CD4-positive, alpha-beta T cell (primary cell): ENCODE data around the gene CTNNA2. TPM values are rescaled to one million over a fixed set of nuclear protein-coding genes. Genes with fewer than 3 reads are reported as not detected.

Experiments used
- ATAC-seq: fragments of 200-7000 bp; cut with Tn5 transposase; one replicate; pipeline ENCODE4 v1.10.0; 2022; ENCODE audit warnings: mild to moderate bottlenecking; ENCODE audit not compliant: poor library complexity
- CTCF ChIA-PET: fragments of 350-600 bp; sonication (Branson Sonifier 250); formaldehyde crosslinking; loops from one replicate; lab custom pipeline; 2021; ENCODE audit warnings: antibody characterized with exemption, inconsistent platforms; lab: Charles Lee
- POLR2A ChIA-PET: fragments of 350-600 bp; sonication (Branson Sonifier 250); formaldehyde crosslinking; loops from one replicate; lab custom pipeline; 2021; ENCODE audit warnings: antibody characterized with exemption, inconsistent platforms; lab: Charles Lee
- DNase-seq, 14 experiments: peaks; one replicate each; pipeline ENCODE4 v3.0.0-alpha.2; 2013 to 2020; ENCODE audit warnings: mixed read lengths in 2 of 14
- H3K27ac ChIP-seq, 2 donors: one replicate each; pipeline versions ENCODE4 v1.5.1 to v1.7.0; 2013; ENCODE audit warnings: low read length in 2 of 2, low read depth in 1 of 2, mild to moderate bottlenecking in 1 of 2
- H3K27me3 ChIP-seq, 2 experiments: 1 replicate in 1 of 2; 2 replicates in 1 of 2; pipeline versions ENCODE4 v1.6.1 to v1.7.0; 2013; ENCODE audit warnings: low read length in 2 of 2, control low read depth in 1 of 2, mild to moderate bottlenecking in 1 of 2, moderate library complexity in 1 of 2; ENCODE audit not compliant: insufficient read depth in 2 of 2, control insufficient read depth in 1 of 2
- H3K36me3 ChIP-seq: one replicate; pipeline ENCODE4 v1.6.1; 2013; ENCODE audit warnings: low read length, control low read depth; ENCODE audit not compliant: insufficient read depth
- H3K4me1 ChIP-seq: one replicate; pipeline ENCODE4 v1.6.1; 2013; ENCODE audit warnings: low read length, control low read depth; ENCODE audit not compliant: insufficient read depth
- H3K4me3 ChIP-seq: one replicate; pipeline ENCODE4 v1.5.1; 2013; ENCODE audit warnings: mild to moderate bottlenecking, low read length, moderate library complexity
- H3K9me3 ChIP-seq, 2 experiments: 1 replicate in 1 of 2; 2 replicates in 1 of 2; pipeline versions ENCODE4 v1.6.1 to v1.7.0; 2013; ENCODE audit warnings: low read length in 2 of 2, mild to moderate bottlenecking in 2 of 2, control low read depth in 1 of 2, moderate library complexity in 1 of 2; ENCODE audit not compliant: control insufficient read depth in 1 of 2, insufficient read depth in 1 of 2
- H3K27ac Mint-ChIP-seq: one replicate; pipeline ENCODE4 v1.8.0; 2020; ENCODE audit warnings: mixed read lengths
- H3K27me3 Mint-ChIP-seq: one replicate; pipeline ENCODE4 v1.8.0; 2021; ENCODE audit warnings: mixed read lengths
- H3K36me3 Mint-ChIP-seq: one replicate; pipeline ENCODE4 v1.8.0; 2021; ENCODE audit warnings: low read depth, mixed read lengths
- H3K4me1 Mint-ChIP-seq: one replicate; pipeline ENCODE4 v1.8.0; 2021; ENCODE audit warnings: low read depth, mixed read lengths
- H3K4me3 Mint-ChIP-seq: one replicate; pipeline ENCODE4 v1.8.0; 2020; ENCODE audit warnings: mild to moderate bottlenecking, mixed read lengths
- H3K9me3 Mint-ChIP-seq: one replicate; pipeline ENCODE4 v1.8.0; 2020; ENCODE audit warnings: mixed read lengths
- CTCF ChIP-seq: fragments of 200-600 bp; IDR thresholded peaks from one replicate; pipeline ENCODE4 v1.8.0; 2022; ENCODE audit warnings: antibody characterized with exemption, mild to moderate bottlenecking
- intact Hi-C, 2 experiments: fragments of 100-400 bp; cut with DNase I in 1 of 2; cut with micrococcal nuclease in 1 of 2; formaldehyde crosslinking; loops; one replicate each; pipeline versions ENCODE4 v1.15.1 to v1.9.0; 2023 to 2025; cut with DNase I, micrococcal nuclease
- total RNA-seq, 174 experiments: library from RNA in 2 of 174; stranded (reverse) in 2 of 174; gene quantifications; one replicate each; pipeline ENCODE4 v1.2.3 and lab custom pipeline; 2021 to 2026

CTNNA2 gene
- total RNA-seq, 2 experiments from 2014 or later = not detected

DNA sequence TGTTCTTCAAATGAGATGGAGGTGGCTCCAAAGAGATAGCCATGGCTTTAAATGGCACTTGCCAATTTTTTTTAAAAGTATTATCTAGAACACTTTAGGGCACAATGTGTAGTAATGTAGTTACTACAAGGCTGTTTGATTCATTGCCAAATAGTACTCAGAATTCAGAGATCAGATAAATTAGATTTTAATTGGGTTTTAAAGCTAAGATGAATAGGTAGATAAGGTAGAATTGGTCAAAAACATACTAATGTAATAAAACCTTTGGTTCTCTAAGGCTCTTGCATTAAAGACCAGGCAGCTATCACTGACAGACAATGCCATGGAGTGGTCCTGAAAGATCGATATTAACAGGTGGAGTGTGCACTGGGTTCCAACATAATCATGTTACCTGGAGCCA lies 425.8 kb downstream of the CTNNA2 start:
- Mint-ChIP-seq H3K9me3 (no peaks in the 10 kb centered on the region), H3K27me3 (peaks cover 7% of the 10 kb centered on the region), H3K4me3 (no peak overlapping the region), H3K4me1 (peaks cover 9% of the 10 kb centered on the region), H3K36me3 (no peaks in the 10 kb centered on the region), H3K27ac (no peak overlapping the region)
- no peak overlapping the region for H3K27ac ChIP-seq
- no peak for DNase-seq
- H3K9me3 ChIP-seq = no peaks in the 10 kb centered on the region
- TF ChIP-seq CTCF = no peak
- POLR2A ChIA-PET = no interaction called here
- CTCF ChIA-PET = no interaction called here
- no peaks in the 10 kb centered on the region for H3K4me1 ChIP-seq
- no peak for ATAC-seq
- no peaks in the 10 kb centered on the region for H3K36me3 ChIP-seq
- no peak overlapping the region for H3K4me3 ChIP-seq
- no peaks in the 10 kb centered on the region for H3K27me3 ChIP-seq
- intact Hi-C loops = no loop called here

- Mint-ChIP-seq H3K4me3 (no peak overlapping the region), H3K9me3 (no peaks in the 10 kb centered on the region), H3K27ac (no peak overlapping the region), H3K36me3 (no peaks in the 10 kb centered on the region), H3K27me3 (peaks cover 4% of the 10 kb centered on the region), H3K4me1 (peaks cover 9% of the 10 kb centered on the region)
- Histone ChIP-seq H3K4me1 (no peaks in the 10 kb centered on the region), H3K9me3 (no peaks in the 10 kb centered on the region), H3K27ac (no peak overlapping the region), H3K36me3 (no peaks in the 10 kb centered on the region), H3K27me3 (no peaks in the 10 kb centered on the region), H3K4me3 (no peak overlapping the region)
- ChIA-PET POLR2A (no interaction called here), CTCF (no interaction called here)
- ATAC-seq (no peak), DNase-seq (no peak)
- intact Hi-C loops = no loop called here
- no peak for TF ChIP-seq CTCF
Observed at GRCh38 chr2:79940364-79940763, 427.5 kb downstream of the CTNNA2 start.

DNA sequence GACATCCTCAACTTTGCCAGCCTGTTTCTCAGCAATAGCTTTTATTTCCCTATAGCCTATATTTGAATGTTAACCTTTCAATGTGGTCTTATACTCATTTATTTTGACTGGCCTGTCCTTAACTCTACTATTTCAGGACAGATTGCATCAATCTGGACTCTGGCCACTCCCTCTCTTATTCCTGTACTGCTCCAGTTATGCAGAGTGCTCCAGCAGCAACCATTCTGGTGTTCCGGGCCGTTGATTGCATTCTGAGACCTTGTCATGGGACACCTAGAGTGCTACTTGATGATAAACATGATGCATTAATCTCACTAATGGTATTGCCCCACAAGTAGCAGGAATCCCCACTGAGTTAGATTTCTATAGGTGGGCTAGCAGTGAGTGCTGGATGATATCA lies 428.3 kb downstream of the CTNNA2 start:
- DNase-seq (no peak), ATAC-seq (no peak)
- ChIA-PET CTCF (no interaction called here), POLR2A (no interaction called here)
- Histone ChIP-seq H3K36me3 (no peaks in the 10 kb centered on the region), H3K9me3 (no peaks in the 10 kb centered on the region), H3K4me1 (no peaks in the 10 kb centered on the region), H3K4me3 (no peak overlapping the region), H3K27me3 (no peaks in the 10 kb centered on the region), H3K27ac (no peak overlapping the region)
- Mint-ChIP-seq H3K4me3 (no peak overlapping the region), H3K4me1 (peaks cover 4% of the 10 kb centered on the region), H3K27ac (no peak overlapping the region), H3K27me3 (peaks cover 4% of the 10 kb centered on the region), H3K9me3 (no peaks in the 10 kb centered on the region), H3K36me3 (no peaks in the 10 kb centered on the region)
- intact Hi-C loops = no loop called here
- TF ChIP-seq CTCF = no peak
